ENCODE data around the gene LMAN2L.

LMAN2L gene

GRCh38 chr2:96692094-96692971 lies 47.5 kb downstream of the LMAN2L start:
- DNase-seq: no peak
- in situ Hi-C loops (cut with HindIII; ENCODE audit: low pct_ligation_motif_present, low pct_unique_long_range_greater_than_20kb, low sequenced_read_pairs): no loop called here

GRCh38 chr2:96691022-96691612 lies 48.7 kb downstream of the LMAN2L start:
- no peak for DNase-seq
- in situ Hi-C loops (cut with HindIII; ENCODE audit: low pct_ligation_motif_present, low pct_unique_long_range_greater_than_20kb, low sequenced_read_pairs): no loop called here

DNA sequence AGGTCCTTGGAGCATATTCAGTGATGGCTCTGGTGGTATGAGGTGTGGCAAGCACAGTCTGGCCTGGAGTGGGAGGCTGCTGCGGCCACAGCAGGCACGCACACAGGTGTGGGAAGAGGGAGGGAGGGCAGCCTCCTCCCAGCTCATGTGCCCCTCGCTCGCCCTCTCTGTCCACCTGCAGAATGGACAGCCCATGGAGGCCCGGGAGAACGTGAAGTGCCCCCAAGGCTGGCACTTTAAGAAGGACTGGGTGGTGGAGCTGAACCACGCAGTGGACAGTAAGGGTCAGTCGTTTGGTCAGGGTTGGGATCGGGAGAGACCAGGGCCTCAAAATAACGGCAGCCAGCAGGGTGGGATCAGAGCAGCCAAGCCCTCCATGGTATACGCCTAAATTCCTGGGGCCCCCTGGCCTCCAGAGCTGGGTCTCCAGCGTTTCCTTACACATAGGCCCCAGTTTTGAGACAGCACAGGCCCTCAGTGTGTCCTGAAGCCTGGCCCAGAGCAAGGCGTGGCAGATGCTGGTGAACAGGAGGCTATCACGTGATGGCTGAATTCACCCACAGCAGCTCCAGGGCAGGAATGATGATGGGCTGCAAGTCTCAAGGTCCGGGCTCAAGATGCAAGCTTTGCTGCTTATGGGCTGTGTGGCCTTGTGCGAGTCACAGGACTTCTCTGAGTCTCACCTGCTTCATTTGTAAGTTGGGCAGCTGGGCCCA lies 49.4 kb downstream of the LMAN2L start:
- DNase-seq: no peak

GRCh38 chr2:96689431-96689991 lies 50.4 kb downstream of the LMAN2L start:
- no peak for DNase-seq
- in situ Hi-C loops (cut with HindIII; ENCODE audit: low pct_ligation_motif_present, low pct_unique_long_range_greater_than_20kb, low sequenced_read_pairs): no loop called here

More for the DNA sequence above, 49.4 kb downstream of the LMAN2L start:
- in situ Hi-C loops (cut with HindIII; ENCODE audit: low pct_ligation_motif_present, low pct_unique_long_range_greater_than_20kb, low sequenced_read_pairs): no loop called here

GRCh38 chr2:96688649-96689430 lies 51.0 kb downstream of the LMAN2L start:
- in situ Hi-C loops (cut with HindIII; ENCODE audit: low pct_ligation_motif_present, low pct_unique_long_range_greater_than_20kb, low sequenced_read_pairs): no loop called here
- no peak for DNase-seq

DNA sequence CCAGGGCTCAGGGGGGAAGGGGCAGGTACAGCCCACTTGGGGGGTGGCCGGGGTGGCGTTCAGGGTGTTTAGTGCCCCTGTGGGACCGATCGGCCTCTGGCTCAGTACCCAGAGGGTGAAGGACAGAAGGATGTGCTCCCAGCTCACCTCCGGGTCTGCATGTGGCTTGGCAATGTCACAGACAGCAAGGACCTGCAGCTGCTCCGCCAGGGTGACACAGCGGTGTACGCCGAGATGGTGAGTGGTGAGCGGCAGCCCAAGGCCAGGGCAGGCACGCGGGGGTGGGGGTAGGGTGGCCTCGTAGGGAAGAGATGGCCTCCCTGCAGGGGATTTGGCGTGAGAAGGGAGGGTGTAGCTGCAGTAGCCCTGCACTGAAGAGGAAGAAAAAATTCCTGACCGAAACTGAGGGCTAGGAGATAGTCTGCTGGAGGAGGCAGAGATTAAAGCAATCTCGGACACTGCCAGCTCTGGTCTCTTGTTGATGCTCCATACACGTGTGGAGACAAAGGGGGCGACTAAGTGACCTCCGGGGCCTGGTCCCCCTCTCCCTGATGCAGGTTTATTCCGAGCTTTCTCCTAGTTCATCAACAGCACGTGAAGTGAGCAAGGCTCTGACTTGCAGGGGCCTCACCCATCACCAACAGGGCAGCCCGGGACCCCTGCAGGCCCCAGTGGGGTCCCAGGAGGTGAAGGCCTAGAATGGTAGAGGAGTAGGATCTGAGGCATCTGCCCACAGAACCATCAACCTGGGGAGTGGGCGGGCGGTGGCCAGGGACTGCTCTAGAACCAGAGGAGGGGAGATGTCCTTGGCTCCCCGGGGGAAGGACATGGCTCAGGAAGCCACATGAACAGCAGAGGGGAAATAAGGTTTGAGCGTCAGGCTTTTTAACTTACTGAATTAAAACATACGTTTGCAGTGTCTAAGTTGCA lies 51.9 kb downstream of the LMAN2L start:
- in situ Hi-C loops (cut with HindIII; ENCODE audit: low pct_ligation_motif_present, low pct_unique_long_range_greater_than_20kb, low sequenced_read_pairs): no loop called here
- no peak for DNase-seq

DNA sequence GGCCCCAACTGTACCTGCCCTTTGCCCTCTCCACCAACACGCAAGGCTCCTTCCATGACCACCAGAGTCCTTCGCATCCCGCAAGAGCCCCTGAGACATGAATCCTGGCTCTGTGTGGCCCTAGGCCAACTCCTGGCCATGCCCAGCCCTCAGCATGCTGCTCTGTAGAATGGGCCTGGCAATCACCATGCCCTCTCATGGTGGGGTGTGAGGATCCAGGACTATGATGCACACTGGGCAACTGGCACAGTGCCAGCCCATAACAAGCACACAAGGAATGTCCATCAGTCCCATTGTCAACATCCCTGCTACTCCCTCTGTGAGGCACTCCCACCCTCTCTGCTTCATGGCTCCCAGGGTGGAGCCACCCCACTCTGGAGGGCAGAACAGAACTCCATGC lies 52.6 kb downstream of the LMAN2L start:
- in situ Hi-C loops (cut with HindIII; ENCODE audit: low pct_ligation_motif_present, low pct_unique_long_range_greater_than_20kb, low sequenced_read_pairs): no loop called here
- no peak for DNase-seq

GRCh38 chr2:96685577-96686459 lies 54.0 kb downstream of the LMAN2L start:
- DNase-seq: no peak
- in situ Hi-C loops (cut with HindIII; ENCODE audit: low pct_ligation_motif_present, low pct_unique_long_range_greater_than_20kb, low sequenced_read_pairs): no loop called here

DNA sequence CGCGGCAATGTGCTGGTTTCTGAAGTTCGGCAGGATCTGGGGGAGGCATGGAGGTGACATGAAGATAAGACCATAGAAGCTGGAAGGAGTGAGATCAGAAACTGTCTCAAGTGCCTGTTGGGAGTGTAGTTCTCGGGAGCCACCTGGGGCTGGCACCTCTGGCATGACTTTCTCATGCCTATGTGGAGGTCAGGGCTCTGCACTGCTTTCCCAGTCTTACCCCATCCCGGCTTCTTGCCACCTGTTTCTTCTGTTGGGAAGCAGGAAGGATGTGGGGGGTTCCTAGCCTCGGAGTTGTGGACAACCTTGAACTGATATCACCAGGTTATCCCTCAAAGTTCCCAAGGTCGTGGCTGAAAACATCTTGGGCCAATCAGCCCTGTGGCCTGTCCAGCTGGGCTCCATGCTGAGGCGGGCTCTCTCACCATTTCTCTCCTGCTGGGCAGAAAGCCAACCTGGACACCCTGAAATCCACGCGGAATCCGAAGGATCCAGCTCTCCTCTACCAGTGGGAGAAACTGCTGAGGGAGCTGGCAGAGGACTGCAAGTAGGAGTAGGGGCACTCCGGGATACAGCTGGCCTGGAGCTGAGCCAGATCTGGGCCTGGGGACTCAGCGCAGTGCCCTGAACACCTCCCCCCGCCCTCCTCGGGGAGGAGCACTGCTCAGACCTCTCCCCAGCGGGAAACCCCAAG lies 54.8 kb downstream of the LMAN2L start:
- in situ Hi-C loops (cut with HindIII; ENCODE audit: low pct_ligation_motif_present, low pct_unique_long_range_greater_than_20kb, low sequenced_read_pairs): no loop called here
- DNase-seq: no peak

GRCh38 chr2:96683972-96684820 lies 55.7 kb downstream of the LMAN2L start:
- in situ Hi-C loops (cut with HindIII; ENCODE audit: low pct_ligation_motif_present, low pct_unique_long_range_greater_than_20kb, low sequenced_read_pairs): no loop called here
- no peak for DNase-seq

- no peak for DNase-seq
- in situ Hi-C loops (cut with HindIII; ENCODE audit: low pct_ligation_motif_present, low pct_unique_long_range_greater_than_20kb, low sequenced_read_pairs): no loop called here
Measured at GRCh38 chr2:96683307-96683706, 56.6 kb downstream of the LMAN2L start.

DNA sequence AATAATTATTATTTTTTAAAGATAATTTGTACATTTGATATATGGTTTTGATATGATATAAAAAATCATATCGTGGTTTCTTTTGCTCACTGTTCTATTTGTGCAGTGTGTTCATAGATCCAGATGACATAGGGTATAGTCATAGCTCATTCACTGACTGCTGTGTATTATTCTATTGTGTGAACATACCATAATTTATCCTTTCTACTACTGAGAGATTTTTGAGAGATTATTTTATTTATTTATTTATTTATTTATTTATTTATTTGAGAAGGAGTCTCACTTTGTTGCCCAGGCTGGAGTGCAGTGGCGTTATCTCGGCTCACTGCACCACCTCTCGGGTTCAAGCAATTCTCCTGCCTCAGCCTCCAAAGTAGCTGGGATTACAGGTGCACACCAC lies 58.3 kb downstream of the LMAN2L start:
- in situ Hi-C loops (cut with HindIII; ENCODE audit: low pct_ligation_motif_present, low pct_unique_long_range_greater_than_20kb, low sequenced_read_pairs): no loop called here

GRCh38 chr2:96680561-96681141 lies 59.2 kb downstream of the LMAN2L start:
- in situ Hi-C loops (cut with HindIII; ENCODE audit: low pct_ligation_motif_present, low pct_unique_long_range_greater_than_20kb, low sequenced_read_pairs): no loop called here

More for the DNA sequence above, 58.3 kb downstream of the LMAN2L start:
- no peak for DNase-seq

DNA sequence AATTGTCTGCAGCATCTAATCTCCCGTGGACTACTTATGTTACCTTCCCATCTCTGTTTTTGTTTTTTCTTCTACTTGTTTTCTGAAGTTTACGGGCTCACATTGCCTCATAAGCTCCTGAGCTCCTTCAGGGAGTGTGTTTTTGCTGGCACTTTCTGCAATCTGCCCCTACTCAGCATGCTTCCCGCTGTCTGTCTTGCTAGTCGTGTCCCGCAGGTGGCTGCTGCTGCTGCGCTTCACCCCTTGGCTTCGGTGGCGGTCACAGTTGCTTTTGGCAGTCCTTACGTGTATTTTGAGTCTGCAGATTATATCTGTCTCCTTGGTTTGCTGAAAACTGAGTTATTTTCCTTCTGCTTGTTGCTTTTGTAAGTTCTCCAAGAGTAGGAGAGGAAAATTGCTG lies 60.0 kb downstream of the LMAN2L start:
- in situ Hi-C loops (cut with HindIII; ENCODE audit: low pct_ligation_motif_present, low pct_unique_long_range_greater_than_20kb, low sequenced_read_pairs): no loop called here
- no peak for DNase-seq

More at GRCh38 chr2:96680561-96681141, 59.2 kb downstream of the LMAN2L start:
- no peak for DNase-seq

Measured in ACHN (cell line).